Loucy (cell line): ENCODE data around the gene MGMT.

Experiments
- H2AFZ ChIP-seq: fragments of 200-600 bp; sonication (generic); 2 replicates; pipeline ENCODE4 v1.6.0; 2016; ENCODE audit warnings: antibody characterized with exemption, mild to moderate bottlenecking, low read length, moderate library complexity
- H3F3A ChIP-seq: fragments of 200-600 bp; 2 replicates; pipeline ENCODE4 v1.6.0; 2016; ENCODE audit warnings: antibody characterized with exemption, low read depth, mild to moderate bottlenecking
- H3K27me3 ChIP-seq: fragments of 200-600 bp; sonication (generic); 2 replicates; pipeline ENCODE4 v1.6.1; 2014; ENCODE audit warnings: low read length, mild to moderate bottlenecking; ENCODE audit not compliant: insufficient read depth, poor library complexity, severe bottlenecking
- H3K36me3 ChIP-seq: fragments of 200-600 bp; sonication (generic); 2 replicates; pipeline ENCODE4 v1.6.1; 2016; ENCODE audit warnings: low read length; ENCODE audit not compliant: insufficient read depth
- H3K4me1 ChIP-seq: fragments of 200-600 bp; sonication (generic); 2 replicates; pipeline ENCODE4 v1.5.1; 2014; ENCODE audit warnings: low read length, mild to moderate bottlenecking; ENCODE audit not compliant: insufficient read depth, poor library complexity, severe bottlenecking
- H3K4me2 ChIP-seq: fragments of 200-600 bp; sonication (generic); 2 replicates; pipeline ENCODE4 v1.6.0; 2014; ENCODE audit warnings: antibody characterized with exemption, low read length, low read depth, mild to moderate bottlenecking; ENCODE audit not compliant: poor library complexity, severe bottlenecking
- H3K4me3 ChIP-seq: fragments of 200-600 bp; sonication (generic); 2 replicates; pipeline ENCODE4 v1.5.1; 2014; ENCODE audit warnings: low read length, mild to moderate bottlenecking, mixed read lengths; ENCODE audit not compliant: poor library complexity, severe bottlenecking
- H3K79me2 ChIP-seq: fragments of 200-600 bp; sonication (generic); 2 replicates; pipeline ENCODE4 v1.6.1; 2014; ENCODE audit warnings: low read length; ENCODE audit not compliant: insufficient read depth
- H3K9ac ChIP-seq: fragments of 200-600 bp; sonication (generic); 2 replicates; pipeline ENCODE4 v1.6.0; 2014; ENCODE audit warnings: mild to moderate bottlenecking, low read depth, low read length, moderate library complexity; ENCODE audit not compliant: poor library complexity, severe bottlenecking
- H3K9me2 ChIP-seq: fragments of 200-600 bp; sonication (generic); replicated peaks from 2 replicates; pipeline ENCODE4 v1.6.1; 2016; ENCODE audit warnings: low read depth, low read length, mixed read lengths
- H3K9me3 ChIP-seq: fragments of 200-600 bp; sonication (generic); 2 replicates; pipeline ENCODE4 v1.6.1; 2014; ENCODE audit warnings: mild to moderate bottlenecking, antibody characterized with exemption, low read length, low read depth; ENCODE audit not compliant: insufficient read depth
- H4K20me1 ChIP-seq: fragments of 200-600 bp; sonication (generic); 2 replicates; pipeline ENCODE4 v1.6.0; 2014; ENCODE audit warnings: antibody characterized with exemption, low read length, mild to moderate bottlenecking; ENCODE audit not compliant: insufficient read depth, poor library complexity, severe bottlenecking
- EZH2phosphoT487 ChIP-seq: fragments of 200-600 bp; IDR thresholded peaks from 2 replicates; pipeline ENCODE4 v1.6.1; 2018; ENCODE audit warnings: antibody characterized with exemption, mild to moderate bottlenecking, moderate library complexity, borderline replicate concordance
- TF ChIP-seq, protein P1 (sequence below): fragments of 200-600 bp; sonication (generic); conservative IDR thresholded peaks from 2 replicates; pipeline ENCODE4 v1.5.1; 2014; ENCODE audit warnings: mild to moderate bottlenecking, antibody characterized with exemption, low read length

MGMT gene

DNA sequence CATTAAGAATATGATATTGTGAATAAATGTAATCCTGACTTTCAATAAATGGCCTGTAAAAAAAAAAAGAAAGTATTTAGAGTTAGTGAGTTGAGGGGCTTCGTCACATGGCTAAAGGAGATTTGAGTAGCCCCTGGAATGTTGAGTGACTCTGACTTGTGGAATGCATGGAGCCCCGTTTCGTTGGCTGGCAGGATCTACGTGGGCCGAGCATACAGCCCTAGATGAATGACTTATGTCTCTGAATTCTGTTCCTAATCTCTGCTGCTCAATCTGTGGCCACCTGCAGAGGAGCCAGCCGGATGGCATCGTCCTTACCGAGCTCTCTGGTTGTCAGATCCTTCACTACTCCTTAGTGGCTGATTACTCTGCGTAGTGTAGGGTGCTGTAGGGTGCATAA, 155.7 kb downstream of the MGMT start:
- Histone ChIP-seq H3K27me3 (no peaks in the 10 kb centered on the region), H3K79me2 (no peaks in the 10 kb centered on the region), H3K9ac (no peak overlapping the region), H2AFZ (no peak overlapping the region), H4K20me1 (no peaks in the 10 kb centered on the region), H3K4me1 (no peaks in the 10 kb centered on the region), H3K4me3 (no peak overlapping the region), H3F3A (no peaks in the 10 kb centered on the region), H3K9me3 (no peaks in the 10 kb centered on the region), H3K4me2 (no peak overlapping the region), H3K9me2 (no peaks in the 10 kb centered on the region), H3K36me3 (no peaks in the 10 kb centered on the region)
- TF ChIP-seq, protein P1, sequence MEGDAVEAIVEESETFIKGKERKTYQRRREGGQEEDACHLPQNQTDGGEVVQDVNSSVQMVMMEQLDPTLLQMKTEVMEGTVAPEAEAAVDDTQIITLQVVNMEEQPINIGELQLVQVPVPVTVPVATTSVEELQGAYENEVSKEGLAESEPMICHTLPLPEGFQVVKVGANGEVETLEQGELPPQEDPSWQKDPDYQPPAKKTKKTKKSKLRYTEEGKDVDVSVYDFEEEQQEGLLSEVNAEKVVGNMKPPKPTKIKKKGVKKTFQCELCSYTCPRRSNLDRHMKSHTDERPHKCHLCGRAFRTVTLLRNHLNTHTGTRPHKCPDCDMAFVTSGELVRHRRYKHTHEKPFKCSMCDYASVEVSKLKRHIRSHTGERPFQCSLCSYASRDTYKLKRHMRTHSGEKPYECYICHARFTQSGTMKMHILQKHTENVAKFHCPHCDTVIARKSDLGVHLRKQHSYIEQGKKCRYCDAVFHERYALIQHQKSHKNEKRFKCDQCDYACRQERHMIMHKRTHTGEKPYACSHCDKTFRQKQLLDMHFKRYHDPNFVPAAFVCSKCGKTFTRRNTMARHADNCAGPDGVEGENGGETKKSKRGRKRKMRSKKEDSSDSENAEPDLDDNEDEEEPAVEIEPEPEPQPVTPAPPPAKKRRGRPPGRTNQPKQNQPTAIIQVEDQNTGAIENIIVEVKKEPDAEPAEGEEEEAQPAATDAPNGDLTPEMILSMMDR = no peak
- no peak for TF ChIP-seq EZH2phosphoT487

DNA sequence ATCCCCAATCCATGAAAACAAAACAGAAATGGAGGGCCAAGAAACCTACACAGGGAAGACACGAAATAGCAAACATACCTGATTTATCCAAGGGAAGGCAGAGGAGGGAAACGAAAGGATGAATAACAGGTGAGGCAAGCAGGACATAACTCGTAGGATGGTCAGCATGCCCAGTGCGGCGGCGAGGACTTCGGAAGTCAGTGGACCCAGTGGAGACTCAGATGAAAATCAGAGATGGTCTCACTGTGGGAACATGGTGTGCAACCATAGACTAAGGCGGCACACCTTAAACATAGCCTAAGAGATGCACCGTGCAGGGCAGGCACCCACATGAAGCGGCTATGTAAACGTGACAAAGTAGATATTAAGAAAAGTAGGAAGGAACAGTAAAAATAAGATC, 157.5 kb downstream of the MGMT start:
- Histone ChIP-seq H3K4me1 (no peaks in the 10 kb centered on the region), H3K9me3 (no peaks in the 10 kb centered on the region), H2AFZ (no peak overlapping the region), H3F3A (no peaks in the 10 kb centered on the region), H4K20me1 (no peaks in the 10 kb centered on the region), H3K36me3 (no peaks in the 10 kb centered on the region), H3K79me2 (no peaks in the 10 kb centered on the region), H3K9me2 (no peaks in the 10 kb centered on the region), H3K9ac (no peak overlapping the region), H3K4me2 (no peak overlapping the region), H3K4me3 (no peak overlapping the region), H3K27me3 (no peaks in the 10 kb centered on the region)
- TF ChIP-seq, protein P1 = no peak
- TF ChIP-seq EZH2phosphoT487 = no peak

DNA sequence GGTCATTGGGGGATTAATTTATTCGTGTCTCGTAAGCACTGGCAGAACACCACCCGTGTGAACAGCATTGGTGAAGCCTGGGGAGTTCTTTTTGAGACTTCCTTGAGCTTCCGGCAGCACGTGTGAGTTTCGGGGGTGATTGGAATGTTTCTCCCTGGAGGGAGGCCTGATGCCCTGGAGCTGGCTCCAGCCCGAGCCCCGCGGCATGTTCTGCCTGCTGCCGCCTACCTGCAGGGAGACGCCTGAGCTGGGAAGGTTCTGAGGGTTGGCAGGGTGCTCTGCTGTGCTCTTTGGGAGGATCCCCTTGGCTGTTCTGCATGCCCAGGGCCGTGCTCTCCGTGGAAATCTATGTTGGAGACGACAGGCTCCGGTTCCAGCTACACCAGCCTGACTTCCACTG, 159.3 kb downstream of the MGMT start:
- Histone ChIP-seq H3K9me2 (no peaks in the 10 kb centered on the region), H3K4me3 (no peak overlapping the region), H3K4me1 (no peaks in the 10 kb centered on the region), H3K4me2 (no peak overlapping the region), H3K9ac (no peak overlapping the region), H4K20me1 (no peaks in the 10 kb centered on the region), H2AFZ (no peak overlapping the region), H3K79me2 (no peaks in the 10 kb centered on the region), H3K9me3 (no peaks in the 10 kb centered on the region), H3F3A (no peaks in the 10 kb centered on the region), H3K27me3 (no peaks in the 10 kb centered on the region), H3K36me3 (no peaks in the 10 kb centered on the region)
- no peak for TF ChIP-seq EZH2phosphoT487
- TF ChIP-seq, protein P1 = no peak
